Stomach (tissue), 9 donors: Measurements from ENCODE around the gene C15orf39. TPM values are rescaled to one million over a fixed set of nuclear protein-coding genes. Genes with fewer than 3 reads are reported as not detected.

Source experiments
- DNase-seq, 2 donors: peaks; one replicate each; pipeline versions ENCODE4 v3.0.0 to v3.0.0-alpha.2; 2013 to 2019
- H3K27ac ChIP-seq, 5 donors: fragments of 200-600 bp in 4 of 5; sonication (generic) in 4 of 5; one replicate each; pipeline ENCODE4 v1.5.1; 2013 to 2019; ENCODE audit warnings: mild to moderate bottlenecking in 1 of 5, moderate library complexity in 1 of 5
- H3K27me3 ChIP-seq, 3 donors: fragments of 200-600 bp; sonication (generic); one replicate each; pipeline ENCODE4 v1.5.1; 2017 to 2019; ENCODE audit warnings: mixed run types in 1 of 3
- H3K36me3 ChIP-seq, 4 donors: fragments of 200-600 bp; sonication (generic); 1 replicate in 3 of 4; 2 replicates in 1 of 4; pipeline ENCODE4 v1.5.1; 2016 to 2019
- H3K4me1 ChIP-seq, 4 donors: fragments of 200-600 bp; sonication (generic); one replicate each; pipeline ENCODE4 v1.5.1; 2016 to 2019
- H3K4me3 ChIP-seq, 4 donors: fragments of 200-600 bp; sonication (generic) in 3 of 4; one replicate each; pipeline ENCODE4 v1.5.1; 2016 to 2019; ENCODE audit warnings: mild to moderate bottlenecking in 1 of 4
- H3K9me3 ChIP-seq, 4 donors: fragments of 200-600 bp; sonication (generic); one replicate each; pipeline ENCODE4 v1.5.1; 2016 to 2019
- CTCF ChIP-seq, 7 experiments: fragments of 450-650 bp in 4 of 7; fragments of 200-600 bp in 3 of 7; sonication (generic) in 3 of 7; IDR thresholded peaks; one replicate each; pipeline ENCODE4 v1.5.1; 2016 to 2019; ENCODE audit warnings: antibody characterized with exemption in 7 of 7, control low read depth in 2 of 7, mild to moderate bottlenecking in 1 of 7
- EP300 ChIP-seq: sonication (generic); formaldehyde crosslinking; IDR thresholded peaks from one replicate; pipeline ENCODE4 v1.6.1; 2017; ENCODE audit warnings: antibody characterized with exemption
- POLR2A ChIP-seq, 4 donors: fragments of 450-650 bp; IDR thresholded peaks; one replicate each; pipeline ENCODE4 v1.6.1; 2016; ENCODE audit warnings: antibody characterized with exemption in 4 of 4, control low read depth in 2 of 4, mild to moderate bottlenecking in 1 of 4, moderate library complexity in 1 of 4
- POLR2AphosphoS5 ChIP-seq, 3 donors: sonication (generic); formaldehyde crosslinking; IDR thresholded peaks; one replicate each; pipeline ENCODE4 v1.6.1; 2016; ENCODE audit warnings: antibody characterized with exemption in 3 of 3
- WGBS, 5 donors: extraction: QIAGEN DNeasy Blood & Tissue Kit in 3 of 5; methylation state at CpG; one replicate each; pipeline versions ENCODE4 v1.1.5 to v1.1.7; 2013 to 2018; 5-methylcytosine and 5-hydroxymethylcytosine counted together
- intact Hi-C: fragments of 100-400 bp; cut with DNase I; formaldehyde crosslinking; loops from one replicate; pipeline ENCODE4 v1.15.1; 2023; ENCODE audit warnings: low total_unique reads
- polyA plus RNA-seq, 3 donors: library from polyadenylated mRNA; stranded (reverse); fragments of 200-250 nt; gene quantifications; one replicate each; pipeline ENCODE4 v1.2.3, GENCODE V29; 2013
- total RNA-seq, 5 donors: library from RNA; depleted of rRNA; stranded (reverse); fragments of >200 nt; gene quantifications; one replicate each; pipeline versions ENCODE4 v1.1.0 to v1.2.3, GENCODE V29; 2014 to 2016
- donor health status: healthy with polysubstance abuse.
- donor health status: Bipolar disorder and iron deficiency.
- donor health status: healthy.

Gene C15orf39
- total and polyA plus RNA-seq, 8 donors = 3.1 to 29.1 (median 11.1) TPM

GRCh38 chr15:75206006-75206405 lies 4.3 kb downstream of the C15orf39 start:
- 83 to 93% (median 89%) methylated on average over 8 to 11 of the region's 11 CpGs for WGBS, 5 donors

GRCh38 chr15:75206803-75207617 lies 5.3 kb downstream of the C15orf39 start:
- no peak for TF ChIP-seq CTCF (IDR thresholded peaks at IDR 0.05)
- no peak for TF ChIP-seq POLR2AphosphoS5 (IDR thresholded peaks at IDR 0.05)
- TF ChIP-seq POLR2A (IDR thresholded peaks at IDR 0.05) = no peak
- TF ChIP-seq EP300 = no peak
- Histone ChIP-seq H3K4me3 (no peak overlapping the region), H3K27ac (no peak overlapping the region), H3K9me3 (no peaks in the 10 kb centered on the region), H3K36me3 (peaks cover 59 to 67% (median 66%) of the 10 kb centered on the region in 4 donors), H3K4me1 (peaks cover 21 to 79% (median 57%) of the 10 kb centered on the region in 4 donors), H3K27me3 (no peaks in the 10 kb centered on the region)
- DNase-seq = no peak
- WGBS, 5 donors = 69 to 76% (median 74%) methylated on average over 6 to 19 of the region's 19 CpGs
- intact Hi-C loops = loop anchor here (5.0 kb wide), 1 partner anchor 180 kb away; no protein-coding TSS in a partner anchor

More at GRCh38 chr15:75206006-75206405, 4.3 kb downstream of the C15orf39 start:
- DNase-seq = no peak
- no peaks in the 10 kb centered on the region for H3K9me3 ChIP-seq
- H3K4me3 ChIP-seq = no peak overlapping the region
- H3K27ac ChIP-seq = no peak overlapping the region
- no peak for TF ChIP-seq EP300
- no peak for TF ChIP-seq CTCF (IDR thresholded peaks at IDR 0.05)
- TF ChIP-seq POLR2AphosphoS5 (IDR thresholded peaks at IDR 0.05) = no peak
- TF ChIP-seq POLR2A (IDR thresholded peaks at IDR 0.05) = no peak
- peaks cover 26 to 80% (median 57%) of the 10 kb centered on the region in 4 donors for H3K4me1 ChIP-seq
- H3K36me3 ChIP-seq = peaks cover 50 to 57% (median 56%) of the 10 kb centered on the region in 4 donors
- intact Hi-C loops = loop anchor here (5.0 kb wide), 1 partner anchor 179 kb away; no protein-coding TSS in a partner anchor
- H3K27me3 ChIP-seq = no peaks in the 10 kb centered on the region

GRCh38 chr15:75207618-75208500 lies 6.2 kb downstream of the C15orf39 start:
- 86 to 92% (median 90%) methylated on average over 10 to 20 of the region's 20 CpGs for WGBS, 5 donors
- Histone ChIP-seq H3K27me3 (no peaks in the 10 kb centered on the region), H3K4me3 (peak overlapping the region in 1 of 4 donors; percentile 9), H3K27ac (no peak overlapping the region), H3K36me3 (peaks cover 66 to 76% (median 74%) of the 10 kb centered on the region in 4 donors), H3K4me1 (peaks cover 21 to 81% (median 53%) of the 10 kb centered on the region in 4 donors), H3K9me3 (no peaks in the 10 kb centered on the region)
- DNase-seq = no peak
- intact Hi-C loops = loop anchor here (5.0 kb wide), 1 partner anchor 181 kb away; no protein-coding TSS in a partner anchor
- TF ChIP-seq EP300 (no peak), POLR2A (IDR thresholded peaks at IDR 0.05) (no peak), POLR2AphosphoS5 (IDR thresholded peaks at IDR 0.05) (no peak), CTCF (IDR thresholded peaks at IDR 0.05) (no peak)
